Activated CD4-positive, alpha-beta T cell treated with anti-CD3 and anti-CD28 coated beads, Interleukin-2, Interleukin-6, amounts not matched to agents 100 ng/mL and 50 ng/mL, durations not matched to agents 16 hours and 8 hours (primary cell): ENCODE measurements around the gene LRRC42.
"Not testable (repeated sequence)": the region's sequence is repeated elsewhere in the genome, so short reads cannot be mapped to it uniquely, and the experiment has no call there.

Experiments
- DNase-seq: peaks from one replicate; pipeline ENCODE4 v3.0.0-alpha.2; 2020

Gene LRRC42

GRCh38 chr1:53943090-53943489 is 3.1 kb upstream of the LRRC42 start:
- no peak for DNase-seq

GRCh38 chr1:53943490-53944043 is 2.6 kb upstream of the LRRC42 start:
- no peak for DNase-seq

- no peak for DNase-seq
These were observed 1.5 kb upstream of the LRRC42 start for GRCh38 chr1:53944469-53945182.

GRCh38 chr1:53945183-53945432 is 1.0 kb upstream of the LRRC42 start:
- no peak for DNase-seq

- peak; percentile 99 for DNase-seq
These were observed 508 bp upstream of the LRRC42 start, which contains the start of gene IFT25 for GRCh38 chr1:53945433-53946251. Gene IFT25, minus strand, starts transcription at chr1:53945699. Its CDS starts 5,617 bp downstream, at chr1:53940082.

GRCh38 chr1:53947172-53947907 is 1.2 kb downstream of the LRRC42 start:
- no peak for DNase-seq

- no peak for DNase-seq
These were observed 2.1 kb downstream of the LRRC42 start for GRCh38 chr1:53948291-53948690.

GRCh38 chr1:53949023-53949990 is 3.2 kb downstream of the LRRC42 start:
- peak; percentile 42 for DNase-seq

GRCh38 chr1:53951697-53952096 is 5.5 kb downstream of the LRRC42 start:
- DNase-seq = no peak

- no peak for DNase-seq
These were observed 8.0 kb downstream of the LRRC42 start for GRCh38 chr1:53954128-53954527.

GRCh38 chr1:53956308-53957168 is 10.4 kb downstream of the LRRC42 start:
- peak; percentile 26 for DNase-seq

- DNase-seq = no peak
These were observed 11.2 kb downstream of the LRRC42 start for GRCh38 chr1:53957194-53957818.

- peak; percentile 52 for DNase-seq
These were observed 13.6 kb downstream of the LRRC42 start for GRCh38 chr1:53959664-53960250.

GRCh38 chr1:53962395-53962794 is 16.2 kb downstream of the LRRC42 start:
- no peak for DNase-seq

- DNase-seq = no peak
These were observed 17.3 kb downstream of the LRRC42 start for GRCh38 chr1:53963460-53963859.

- no peak for DNase-seq
These were observed 18.0 kb downstream of the LRRC42 start for GRCh38 chr1:53964109-53964508.

GRCh38 chr1:53966794-53967193 is 20.6 kb downstream of the LRRC42 start:
- no peak for DNase-seq

- DNase-seq = no peak
These were observed 21.4 kb downstream of the LRRC42 start for GRCh38 chr1:53967409-53968124.

- DNase-seq = no peak
These were observed 22.0 kb downstream of the LRRC42 start for GRCh38 chr1:53968125-53968513.

- not testable (repeated sequence) for DNase-seq
These were observed 23.2 kb downstream of the LRRC42 start for GRCh38 chr1:53969323-53969722.
